ENCODE measurements around the gene DCAF12.

Gene DCAF12

GRCh38 chr9:34102796-34103195 is 23.7 kb downstream of the DCAF12 start:
- no peak for DNase-seq (ENCODE audit: extremely low read depth, insufficient read length)
- TF ChIP-seq CTCF (IDR thresholded peaks at IDR 0.05; ENCODE audit: insufficient read depth, low read length, poor library complexity, severe bottlenecking) = no peak
- H3K36me3 ChIP-seq (ENCODE audit: control insufficient read depth, insufficient read depth, low read length) = peaks cover 26% of the 10 kb centered on the region

GRCh38 chr9:34098307-34098706 is 28.2 kb downstream of the DCAF12 start:
- TF ChIP-seq CTCF (IDR thresholded peaks at IDR 0.05; ENCODE audit: insufficient read depth, low read length, poor library complexity, severe bottlenecking) = no peak
- DNase-seq (ENCODE audit: extremely low read depth, insufficient read length) = peak; percentile 30
- no peaks in the 10 kb centered on the region for H3K27me3 ChIP-seq (replicated peaks; ENCODE audit: control insufficient read depth, insufficient read depth, low read length)
- H3K4me3 ChIP-seq (replicated peaks; ENCODE audit: low read depth, low read length) = no peak overlapping the region
- H3K36me3 ChIP-seq (ENCODE audit: control insufficient read depth, insufficient read depth, low read length) = peaks cover 26% of the 10 kb centered on the region

More at GRCh38 chr9:34102796-34103195, 23.7 kb downstream of the DCAF12 start:
- Histone ChIP-seq H3K4me3 (replicated peaks; ENCODE audit: low read depth, low read length) (no peak overlapping the region), H3K27me3 (replicated peaks; ENCODE audit: control insufficient read depth, insufficient read depth, low read length) (no peaks in the 10 kb centered on the region)

- peaks cover 26% of the 10 kb centered on the region for H3K36me3 ChIP-seq (ENCODE audit: control insufficient read depth, insufficient read depth, low read length)
- no peak for DNase-seq (ENCODE audit: extremely low read depth, insufficient read length)
- TF ChIP-seq CTCF (IDR thresholded peaks at IDR 0.05; ENCODE audit: insufficient read depth, low read length, poor library complexity, severe bottlenecking) = no peak
- no peaks in the 10 kb centered on the region for H3K27me3 ChIP-seq (replicated peaks; ENCODE audit: control insufficient read depth, insufficient read depth, low read length)
- no peak overlapping the region for H3K4me3 ChIP-seq (replicated peaks; ENCODE audit: low read depth, low read length)
These were observed 28.6 kb downstream of the DCAF12 start for GRCh38 chr9:34097865-34098264.

GRCh38 chr9:34096751-34097150 is 29.7 kb downstream of the DCAF12 start:
- TF ChIP-seq CTCF (IDR thresholded peaks at IDR 0.05; ENCODE audit: insufficient read depth, low read length, poor library complexity, severe bottlenecking) = no peak
- Histone ChIP-seq H3K36me3 (ENCODE audit: control insufficient read depth, insufficient read depth, low read length) (peaks cover 26% of the 10 kb centered on the region), H3K4me3 (replicated peaks; ENCODE audit: low read depth, low read length) (no peak overlapping the region), H3K27me3 (replicated peaks; ENCODE audit: control insufficient read depth, insufficient read depth, low read length) (no peaks in the 10 kb centered on the region)
- no peak for DNase-seq (ENCODE audit: extremely low read depth, insufficient read length)

- peaks cover 32% of the 10 kb centered on the region for H3K36me3 ChIP-seq (ENCODE audit: control insufficient read depth, insufficient read depth, low read length)
- no peak for DNase-seq (ENCODE audit: extremely low read depth, insufficient read length)
- no peak overlapping the region for H3K4me3 ChIP-seq (replicated peaks; ENCODE audit: low read depth, low read length)
- no peak for TF ChIP-seq CTCF (IDR thresholded peaks at IDR 0.05; ENCODE audit: insufficient read depth, low read length, poor library complexity, severe bottlenecking)
- H3K27me3 ChIP-seq (replicated peaks; ENCODE audit: control insufficient read depth, insufficient read depth, low read length) = no peaks in the 10 kb centered on the region
These were observed 32.9 kb downstream of the DCAF12 start for GRCh38 chr9:34093578-34093977.

GRCh38 chr9:34089311-34089710 is 37.2 kb downstream of the DCAF12 start:
- DNase-seq (ENCODE audit: extremely low read depth, insufficient read length) = no peak
- Histone ChIP-seq H3K27me3 (replicated peaks; ENCODE audit: control insufficient read depth, insufficient read depth, low read length) (no peaks in the 10 kb centered on the region), H3K36me3 (ENCODE audit: control insufficient read depth, insufficient read depth, low read length) (peaks cover 34% of the 10 kb centered on the region), H3K4me3 (replicated peaks; ENCODE audit: low read depth, low read length) (no peak overlapping the region)
- TF ChIP-seq CTCF (IDR thresholded peaks at IDR 0.05; ENCODE audit: insufficient read depth, low read length, poor library complexity, severe bottlenecking) = no peak

Data from GM06990 (cell line).